GM21529 (cell line): ENCODE data around the gene PDE4B.

Experiments
- ATAC-seq: cut with Tn5 transposase; IDR thresholded peaks from one replicate; pipeline ENCODE4 v1.9.1; 2021; ENCODE audit not compliant: unreplicated experiment

Gene PDE4B

DNA sequence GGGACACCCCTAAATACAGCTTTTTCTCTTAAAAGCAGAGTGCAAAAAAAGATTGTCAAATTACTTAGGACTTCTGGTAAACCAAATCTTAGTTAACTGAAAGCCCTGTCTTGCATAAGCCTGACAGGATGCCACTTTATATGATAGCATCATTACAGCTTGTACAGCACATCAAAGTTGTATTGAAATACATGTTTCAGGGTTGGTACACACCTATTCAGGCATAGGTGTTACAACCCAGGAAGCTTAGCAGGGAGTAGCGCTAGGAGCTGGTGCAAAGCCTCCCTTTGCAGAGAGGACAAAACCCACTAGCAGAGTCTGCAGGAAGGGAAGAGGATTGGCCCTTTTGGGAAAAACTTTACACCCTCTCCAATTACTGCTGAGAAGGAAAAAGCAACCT, 482.4 kb downstream of the PDE4B start:
- ATAC-seq, result no peak

- no peak for ATAC-seq
These were observed 482.9 kb downstream of the PDE4B start for GRCh38 chr1:66275601-66276023.

GRCh38 chr1:66276218-66276617, 483.5 kb downstream of the PDE4B start:
- ATAC-seq, result peak; percentile 75

DNA sequence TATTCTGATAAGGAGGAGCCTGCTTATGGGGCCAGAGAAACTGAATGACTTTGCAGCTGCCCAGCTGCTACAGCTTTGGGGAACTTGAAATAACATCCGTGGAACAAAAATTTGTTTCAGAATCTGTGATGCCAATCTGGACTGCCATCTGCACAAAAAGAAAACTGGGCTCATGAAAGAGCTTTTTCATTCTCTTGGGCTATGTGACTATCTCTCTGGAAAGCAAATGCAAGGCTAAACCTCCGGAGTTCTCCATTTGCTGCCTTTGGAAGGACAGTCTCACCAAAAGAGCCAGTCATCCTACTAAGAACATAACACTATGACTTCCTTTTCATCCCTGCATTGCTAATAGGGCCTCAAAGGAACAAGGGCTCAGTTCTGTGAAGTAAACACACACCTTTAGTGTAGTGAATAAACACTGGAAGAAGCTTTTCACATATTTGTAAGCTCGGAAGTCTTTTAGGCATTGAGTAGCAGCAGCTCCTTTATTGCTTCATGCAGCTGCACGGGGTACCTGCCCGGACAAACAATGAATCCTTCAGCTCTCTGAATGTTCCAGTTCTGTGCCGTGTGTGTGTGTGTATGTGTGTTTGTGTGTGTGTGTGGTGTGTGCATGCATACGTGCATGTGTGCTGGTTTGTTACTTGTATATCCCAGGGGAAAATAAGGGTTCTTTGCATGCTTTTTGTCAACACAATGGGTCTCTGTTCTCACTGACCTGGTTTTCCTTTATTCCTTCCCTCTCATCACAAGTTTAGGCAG, 485.7 kb downstream of the PDE4B start:
- peak; percentile 25 for ATAC-seq

DNA sequence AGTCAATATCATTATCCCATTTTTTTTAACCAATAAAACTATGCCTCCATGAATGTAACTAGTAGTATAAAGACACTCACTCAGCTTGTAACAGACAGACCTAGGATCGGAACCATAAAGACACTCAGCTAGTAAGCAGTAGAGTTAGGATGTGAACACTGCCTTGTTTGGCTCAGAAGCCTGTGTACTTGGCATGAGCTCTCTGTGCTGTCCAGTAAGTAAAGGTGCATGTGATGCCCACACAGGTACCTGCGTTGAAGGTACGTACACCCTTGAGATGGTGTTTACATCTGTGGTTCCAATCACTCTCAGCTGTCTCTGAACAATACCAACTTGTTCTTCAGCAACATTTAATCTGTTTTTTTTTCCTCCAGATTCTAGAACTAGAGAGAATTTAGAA, 489.1 kb downstream of the PDE4B start:
- no peak for ATAC-seq

- ATAC-seq, result peak; percentile 81
These were observed 489.7 kb downstream of the PDE4B start for GRCh38 chr1:66282343-66282852.

GRCh38 chr1:66282891-66283621, 490.4 kb downstream of the PDE4B start:
- no peak for ATAC-seq

GRCh38 chr1:66283622-66284041, 490.9 kb downstream of the PDE4B start:
- ATAC-seq, result peak; percentile 56

DNA sequence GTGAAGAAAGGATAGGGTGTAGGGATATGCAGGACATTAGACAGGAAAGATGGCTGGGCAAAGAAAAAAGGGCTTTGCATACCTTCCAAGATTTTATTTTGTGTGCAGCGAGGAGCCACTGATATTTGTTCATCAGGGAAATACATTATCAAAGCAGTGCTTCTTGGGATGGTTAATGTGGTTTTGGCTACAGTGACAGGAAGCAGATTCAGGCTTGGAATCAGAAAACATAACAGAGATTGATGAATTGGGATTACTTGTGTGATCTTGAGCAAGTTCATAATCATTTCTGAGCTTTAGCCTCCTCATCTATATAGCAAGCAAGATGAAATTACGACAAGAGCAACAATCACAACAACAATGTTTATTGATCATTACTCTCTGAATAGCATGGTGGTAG, 492.1 kb downstream of the PDE4B start:
- ATAC-seq, result no peak

DNA sequence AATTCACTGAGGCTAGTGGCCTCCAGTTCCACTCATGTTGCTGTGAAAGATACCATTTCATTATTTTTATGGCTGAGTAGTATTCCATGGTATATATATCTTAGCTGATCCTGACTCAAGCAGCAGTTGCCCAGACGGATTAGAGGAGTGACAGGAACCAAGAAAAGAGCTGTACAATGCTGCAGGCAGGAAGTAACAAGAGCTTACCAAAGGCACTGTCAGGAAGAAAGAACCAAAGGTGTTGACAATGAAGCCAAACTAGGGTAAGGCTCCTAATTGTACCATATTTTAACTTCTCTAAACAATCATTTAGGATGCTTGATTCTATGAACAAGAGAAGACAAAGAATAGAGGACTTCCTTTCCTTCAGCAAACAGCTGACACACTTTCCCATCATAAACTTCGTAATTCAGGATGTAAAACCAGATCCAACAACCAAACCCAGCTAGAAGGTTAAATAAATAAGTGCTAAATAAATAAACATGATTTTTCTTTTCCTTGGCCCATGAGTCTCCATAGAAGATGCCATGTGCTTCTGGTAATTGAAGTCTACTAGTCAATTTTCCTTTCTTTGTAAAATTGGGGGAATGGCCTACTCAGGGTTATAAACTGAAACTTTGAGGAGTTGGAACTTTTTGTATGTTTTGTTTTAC, 493.0 kb downstream of the PDE4B start:
- ATAC-seq, result no peak

GRCh38 chr1:66286307-66286706, 493.6 kb downstream of the PDE4B start:
- no peak for ATAC-seq

- ATAC-seq, result no peak
These were observed 495.4 kb downstream of the PDE4B start for GRCh38 chr1:66288048-66288447.

GRCh38 chr1:66290761-66291530, 498.3 kb downstream of the PDE4B start:
- no peak for ATAC-seq

GRCh38 chr1:66291531-66291864, 498.8 kb downstream of the PDE4B start:
- ATAC-seq, result no peak

- ATAC-seq, result no peak
These were observed 499.6 kb downstream of the PDE4B start for GRCh38 chr1:66292305-66292704.

DNA sequence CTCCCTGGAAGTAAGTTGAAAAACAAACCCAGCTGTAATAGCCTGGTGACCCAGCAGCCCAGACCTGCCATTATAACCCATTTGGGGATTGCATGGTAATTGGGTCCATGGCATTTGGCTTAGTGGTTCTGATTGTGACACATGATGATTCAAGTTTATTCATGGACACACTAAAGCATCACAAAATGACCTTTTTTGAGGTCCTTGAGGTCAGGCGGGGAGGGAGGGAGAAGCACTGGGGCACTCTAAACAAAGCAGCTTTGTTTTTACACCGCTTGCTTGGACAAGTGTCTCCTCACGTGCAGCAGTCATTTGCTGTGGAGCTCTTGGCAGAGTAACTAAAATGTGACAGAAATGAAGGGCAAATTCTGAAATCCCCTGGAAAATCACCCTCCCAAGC, 500.2 kb downstream of the PDE4B start:
- ATAC-seq, result no peak

DNA sequence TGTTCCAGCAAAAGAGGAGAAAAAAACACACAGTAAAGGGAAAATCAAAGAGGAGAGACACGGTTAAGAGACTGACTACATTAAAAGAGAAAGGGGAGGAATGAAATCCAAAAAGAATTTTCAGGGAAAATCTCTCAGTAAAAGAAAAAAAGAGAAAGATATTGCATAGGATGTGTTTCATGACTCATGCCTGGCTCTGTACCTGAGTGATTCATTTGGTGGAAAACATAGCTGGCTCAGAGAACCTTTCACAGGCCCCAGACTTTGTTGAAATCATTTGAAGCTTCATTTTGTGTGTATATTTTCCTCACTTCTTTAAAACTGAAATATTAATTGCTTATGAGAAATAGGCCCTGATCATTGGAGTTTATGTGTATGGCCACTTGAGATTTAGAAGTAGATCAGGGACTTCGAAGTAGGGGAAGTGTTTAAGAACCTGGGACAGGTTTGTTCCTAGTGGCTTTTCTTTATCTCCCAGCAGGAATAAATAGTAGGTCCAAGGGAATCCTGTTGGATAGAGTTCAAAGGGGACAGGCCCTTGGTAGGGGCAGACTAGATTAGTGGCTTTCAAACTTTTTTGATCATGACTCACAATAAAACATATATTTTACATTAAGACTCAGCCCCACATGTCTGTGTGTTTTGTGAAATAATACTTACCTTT, 502.1 kb downstream of the PDE4B start:
- no peak for ATAC-seq

GRCh38 chr1:66295803-66296202, 503.1 kb downstream of the PDE4B start:
- ATAC-seq, result no peak

DNA sequence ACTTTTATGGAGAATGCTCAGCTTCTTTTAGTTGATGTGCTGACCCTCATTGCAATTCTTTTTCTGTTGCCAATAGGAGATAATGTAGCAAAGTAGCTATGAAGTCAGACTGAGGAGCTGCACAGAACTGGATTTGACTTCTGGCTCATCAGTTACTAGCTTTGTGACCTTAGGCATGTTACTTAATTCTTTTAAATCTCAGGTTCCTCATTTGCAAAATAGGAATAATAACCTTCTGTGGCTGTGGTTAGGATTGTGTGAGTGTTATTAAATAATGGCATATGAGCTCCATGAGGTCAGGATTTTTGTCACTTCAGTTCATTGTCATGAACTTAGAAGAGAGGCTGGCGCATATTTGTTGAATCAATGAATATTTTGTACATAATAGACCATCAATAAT, 503.7 kb downstream of the PDE4B start:
- no peak for ATAC-seq

DNA sequence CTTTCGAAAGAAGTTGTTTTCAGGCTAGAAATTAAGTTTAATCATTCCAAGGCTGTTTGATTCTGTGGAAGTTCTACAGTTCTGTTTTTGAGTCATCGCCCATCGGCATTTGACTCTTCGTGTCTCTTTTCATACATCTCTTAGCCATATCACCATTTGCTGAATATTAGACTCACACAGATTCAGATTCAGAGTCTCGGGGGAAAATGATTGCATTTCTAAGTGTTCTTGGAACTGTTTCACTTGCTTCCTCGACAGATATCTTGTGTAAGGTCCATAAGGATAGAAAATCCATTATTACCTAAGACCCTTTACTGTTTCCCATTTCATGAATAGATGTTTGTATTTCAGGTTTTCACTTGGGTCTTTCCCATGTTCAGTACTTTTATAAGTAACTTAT, 504.3 kb downstream of the PDE4B start:
- ATAC-seq, result no peak

DNA sequence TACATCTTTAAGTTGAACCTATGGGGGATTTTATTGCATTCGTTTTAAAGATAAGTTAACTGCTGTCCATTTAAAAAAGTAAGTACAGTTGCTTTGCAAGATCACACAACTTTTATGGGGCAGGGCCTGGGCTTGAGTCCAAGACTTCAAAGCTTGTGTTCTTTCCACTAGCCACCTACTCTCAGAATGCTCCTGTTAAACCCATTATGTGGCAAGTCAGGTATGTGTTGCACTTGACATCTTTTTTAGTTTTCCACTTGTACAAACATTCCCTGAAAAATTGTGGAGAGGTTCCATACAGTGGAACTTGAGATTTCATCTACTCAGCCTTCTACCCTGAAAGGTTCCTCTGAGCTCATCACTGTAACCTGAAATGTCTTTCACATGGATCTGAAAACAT, 505.8 kb downstream of the PDE4B start:
- ATAC-seq, result no peak
